ENCODE data around the gene PNISR. TPM values are rescaled to one million over a fixed set of nuclear protein-coding genes. Genes with fewer than 3 reads are reported as not detected.

Gene PNISR
- total RNA-seq, 1 experiment from 2014 or later, result 91.3 TPM

GRCh38 chr6:99415446-99415845 lies 9.7 kb downstream of the PNISR start:
- Histone ChIP-seq H3K4me1 (ENCODE audit: control insufficient read depth, insufficient read depth, low read length) (peaks cover 3% of the 10 kb centered on the region; the same call in 1 of the 2 replicates), H3K9me3 (ENCODE audit: control insufficient read depth, insufficient read depth, low read depth, low read length) (no peaks in the 10 kb centered on the region), H3K27ac (ENCODE audit: low read length) (no peak overlapping the region), H3K36me3 (ENCODE audit: control insufficient read depth, insufficient read depth, low read length) (peaks cover 19% of the 10 kb centered on the region), H3K4me3 (ENCODE audit: low read depth in 2 of 2, low read length in 2 of 2) (no peak overlapping the region), H3K27me3 (ENCODE audit: control insufficient read depth, insufficient read depth, low read length) (no peaks in the 10 kb centered on the region)
- POLR2A ChIA-PET, result no interaction called here
- TF ChIP-seq TCF7L2 (IDR thresholded peaks at IDR 0.05; ENCODE audit: low read depth, low read length) (no peak), SIN3A (IDR thresholded peaks at IDR 0.05; ENCODE audit: borderline replicate concordance, insufficient read depth, low read depth, low read length) (no peak), REST (IDR thresholded peaks at IDR 0.05; ENCODE audit: insufficient read depth in 1 of 2, low read depth in 2 of 2, low read length in 1 of 2) (no peak), CTCF (IDR thresholded peaks at IDR 0.05) (no peak), POLR2AphosphoS5 (IDR thresholded peaks at IDR 0.05; ENCODE audit: low read depth, low read length) (no peak)
- DNase-seq (ENCODE audit: low read depth, low spot score), result no peak
- in situ Hi-C loops (cut with HindIII; ENCODE audit: low pct_unique_long_range_greater_than_20kb, low sequenced_read_pairs) (no loop called here), intact Hi-C loops (cut with micrococcal nuclease; ENCODE audit: unreplicated experiment) (no loop called here)
- ATAC-seq, result no peak
- CTCF ChIA-PET, result no interaction called here
- BruUV-seq (replicated peaks), result no TSS peak

- no TSS peak for BruUV-seq (replicated peaks)
- no peaks in the 10 kb centered on the region for H3K27me3 ChIP-seq (ENCODE audit: control insufficient read depth, insufficient read depth, low read length)
- H3K4me1 ChIP-seq (ENCODE audit: control insufficient read depth, insufficient read depth, low read length), result peaks cover 3% of the 10 kb centered on the region; the same call in 1 of the 2 replicates
- peaks cover 51% of the 10 kb centered on the region for H3K36me3 ChIP-seq (ENCODE audit: control insufficient read depth, insufficient read depth, low read length)
- DNase-seq (ENCODE audit: low read depth, low spot score) (no peak), ATAC-seq (no peak)
- no peak overlapping the region for H3K4me3 ChIP-seq (ENCODE audit: low read depth in 2 of 2, low read length in 2 of 2)
- no peak overlapping the region for H3K27ac ChIP-seq (ENCODE audit: low read length)
- H3K9me3 ChIP-seq (ENCODE audit: control insufficient read depth, insufficient read depth, low read depth, low read length), result no peaks in the 10 kb centered on the region
- CTCF ChIA-PET, result no interaction called here
- POLR2A ChIA-PET, result no interaction called here
- no peak for TF ChIP-seq REST (IDR thresholded peaks at IDR 0.05; ENCODE audit: insufficient read depth in 1 of 2, low read depth in 2 of 2, low read length in 1 of 2)
- no peak for TF ChIP-seq SIN3A (IDR thresholded peaks at IDR 0.05; ENCODE audit: borderline replicate concordance, insufficient read depth, low read depth, low read length)
- TF ChIP-seq TCF7L2 (IDR thresholded peaks at IDR 0.05; ENCODE audit: low read depth, low read length), result no peak
- no peak for TF ChIP-seq POLR2AphosphoS5 (IDR thresholded peaks at IDR 0.05; ENCODE audit: low read depth, low read length)
- TF ChIP-seq CTCF (IDR thresholded peaks at IDR 0.05), result no peak
- in situ Hi-C loops (cut with HindIII; ENCODE audit: low pct_unique_long_range_greater_than_20kb, low sequenced_read_pairs) (no loop called here), intact Hi-C loops (cut with micrococcal nuclease; ENCODE audit: unreplicated experiment) (no loop called here)
Measured at GRCh38 chr6:99412065-99412464, 13.0 kb downstream of the PNISR start.

All from Panc1 (cell line).